Body of pancreas (tissue), 4 donors: ENCODE data around the gene ATP8A2.

Experiments used
- POLR2A ChIP-seq, 3 donors: fragments of 450-650 bp; IDR thresholded peaks; one replicate each; pipeline ENCODE4 v1.6.1; 2016; ENCODE audit warnings: antibody characterized with exemption in 3 of 3, mild to moderate bottlenecking in 2 of 3
- TF ChIP-seq, protein P1 (sequence below), 7 experiments: fragments of 450-650 bp in 4 of 7; fragments of 200-600 bp in 3 of 7; sonication (generic) in 3 of 7; IDR thresholded peaks; one replicate each; pipeline ENCODE4 v1.5.1; 2016 to 2019; ENCODE audit warnings: antibody characterized with exemption in 7 of 7

DNA sequence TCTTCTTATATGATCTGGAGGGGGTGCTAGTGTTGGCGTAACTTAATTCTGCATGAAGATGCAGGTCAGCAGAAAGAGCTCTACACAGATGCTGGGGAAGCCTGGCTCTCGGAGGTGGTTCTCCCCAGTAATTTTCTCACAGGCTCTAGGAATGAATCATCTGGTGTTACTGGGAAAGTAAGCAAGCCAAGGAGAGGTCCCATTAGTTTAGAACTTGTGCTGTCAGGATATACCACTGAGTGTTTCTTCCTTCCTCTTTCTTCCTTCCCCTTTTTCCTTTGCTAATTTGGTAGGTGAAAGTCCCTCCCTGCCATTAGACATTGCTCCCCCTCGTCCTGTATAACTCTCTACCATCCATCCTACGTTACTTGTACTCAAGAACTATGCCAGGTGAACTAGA, 68.3 kb downstream of the ATP8A2 start:
- TF ChIP-seq, protein P1, sequence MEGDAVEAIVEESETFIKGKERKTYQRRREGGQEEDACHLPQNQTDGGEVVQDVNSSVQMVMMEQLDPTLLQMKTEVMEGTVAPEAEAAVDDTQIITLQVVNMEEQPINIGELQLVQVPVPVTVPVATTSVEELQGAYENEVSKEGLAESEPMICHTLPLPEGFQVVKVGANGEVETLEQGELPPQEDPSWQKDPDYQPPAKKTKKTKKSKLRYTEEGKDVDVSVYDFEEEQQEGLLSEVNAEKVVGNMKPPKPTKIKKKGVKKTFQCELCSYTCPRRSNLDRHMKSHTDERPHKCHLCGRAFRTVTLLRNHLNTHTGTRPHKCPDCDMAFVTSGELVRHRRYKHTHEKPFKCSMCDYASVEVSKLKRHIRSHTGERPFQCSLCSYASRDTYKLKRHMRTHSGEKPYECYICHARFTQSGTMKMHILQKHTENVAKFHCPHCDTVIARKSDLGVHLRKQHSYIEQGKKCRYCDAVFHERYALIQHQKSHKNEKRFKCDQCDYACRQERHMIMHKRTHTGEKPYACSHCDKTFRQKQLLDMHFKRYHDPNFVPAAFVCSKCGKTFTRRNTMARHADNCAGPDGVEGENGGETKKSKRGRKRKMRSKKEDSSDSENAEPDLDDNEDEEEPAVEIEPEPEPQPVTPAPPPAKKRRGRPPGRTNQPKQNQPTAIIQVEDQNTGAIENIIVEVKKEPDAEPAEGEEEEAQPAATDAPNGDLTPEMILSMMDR (IDR thresholded peaks at IDR 0.05), result no peak
- TF ChIP-seq POLR2A (IDR thresholded peaks at IDR 0.05), result no peak
